Kidney glomerular epithelial cell (primary cell): ENCODE results near the gene ABHD12B.
A peak's percentile ranks its signal among the peaks of the same experiment; 100 is the strongest.
"Not testable (repeated sequence)": the region's sequence is repeated elsewhere in the genome, so short reads cannot be mapped to it uniquely, and the experiment has no call there.

Experiments
- DNase-seq: peaks from one replicate; lab custom pipeline; 2025; lab: John Stamatoyannopoulos, UW

The ABHD12B gene

GRCh38 chr14:50935126-50936015 is 63.5 kb downstream of the ABHD12B start:
- DNase-seq, result no peak

DNA sequence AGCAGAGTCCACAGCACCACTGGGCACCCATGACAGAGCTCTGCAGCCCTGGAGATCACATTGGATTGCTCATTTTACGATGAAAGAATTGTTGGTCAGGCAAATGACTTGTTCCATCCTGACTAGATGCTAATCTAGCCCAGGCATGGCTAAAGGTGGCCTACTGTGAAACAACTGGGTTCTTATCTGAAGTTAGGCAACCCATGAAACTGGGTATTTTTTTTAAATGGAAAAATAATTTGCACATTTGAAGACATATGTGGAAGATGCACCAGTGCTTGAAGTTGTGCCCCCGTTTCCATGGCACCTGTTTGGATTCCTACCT is 64.1 kb downstream of the ABHD12B start:
- no peak for DNase-seq

- DNase-seq, result no peak
Observed at GRCh38 chr14:50936882-50937281, 65.0 kb downstream of the ABHD12B start.

DNA sequence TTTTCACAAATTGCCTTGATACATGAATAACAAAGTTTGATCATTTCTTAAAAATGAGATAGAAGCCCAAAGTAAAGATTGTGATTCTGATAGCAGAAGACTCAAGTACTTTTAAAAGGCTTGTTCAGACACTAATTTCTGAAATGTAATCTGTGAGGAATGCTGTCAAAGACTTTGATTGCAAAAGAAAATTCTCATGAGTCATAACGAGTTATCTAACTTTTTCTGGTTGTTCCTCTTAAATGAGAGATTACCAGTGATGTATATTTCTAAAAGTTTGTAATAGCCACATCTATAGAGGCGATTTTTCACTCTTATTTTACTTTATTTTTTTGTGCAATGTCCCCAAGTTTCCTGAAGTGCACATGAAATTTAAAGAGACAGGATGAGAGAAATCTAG is 65.5 kb downstream of the ABHD12B start:
- peak; percentile 31 for DNase-seq

DNA sequence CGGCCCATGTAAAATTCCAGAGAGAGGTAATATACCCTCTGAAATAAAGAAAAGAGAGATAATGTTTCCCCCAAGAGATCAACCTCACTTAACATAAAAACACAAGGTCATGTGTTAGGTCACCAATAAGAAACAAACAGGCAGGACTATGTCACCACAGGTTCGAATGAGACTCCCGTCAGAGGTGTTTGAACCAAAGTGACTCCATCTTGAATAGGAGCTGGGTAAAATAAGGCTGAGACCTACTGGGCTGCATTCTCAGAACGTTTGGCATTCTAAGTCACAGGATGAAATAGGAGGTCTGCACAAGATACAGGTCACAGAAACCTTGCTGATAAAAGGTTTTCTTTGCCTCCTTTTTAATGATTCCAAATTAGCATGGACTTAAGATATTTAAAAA is 65.9 kb downstream of the ABHD12B start:
- no peak for DNase-seq

- no peak for DNase-seq
Observed at GRCh38 chr14:50941151-50941550, 69.3 kb downstream of the ABHD12B start.

- not testable (repeated sequence) for DNase-seq
Observed at GRCh38 chr14:50941638-50942037, 69.8 kb downstream of the ABHD12B start.

DNA sequence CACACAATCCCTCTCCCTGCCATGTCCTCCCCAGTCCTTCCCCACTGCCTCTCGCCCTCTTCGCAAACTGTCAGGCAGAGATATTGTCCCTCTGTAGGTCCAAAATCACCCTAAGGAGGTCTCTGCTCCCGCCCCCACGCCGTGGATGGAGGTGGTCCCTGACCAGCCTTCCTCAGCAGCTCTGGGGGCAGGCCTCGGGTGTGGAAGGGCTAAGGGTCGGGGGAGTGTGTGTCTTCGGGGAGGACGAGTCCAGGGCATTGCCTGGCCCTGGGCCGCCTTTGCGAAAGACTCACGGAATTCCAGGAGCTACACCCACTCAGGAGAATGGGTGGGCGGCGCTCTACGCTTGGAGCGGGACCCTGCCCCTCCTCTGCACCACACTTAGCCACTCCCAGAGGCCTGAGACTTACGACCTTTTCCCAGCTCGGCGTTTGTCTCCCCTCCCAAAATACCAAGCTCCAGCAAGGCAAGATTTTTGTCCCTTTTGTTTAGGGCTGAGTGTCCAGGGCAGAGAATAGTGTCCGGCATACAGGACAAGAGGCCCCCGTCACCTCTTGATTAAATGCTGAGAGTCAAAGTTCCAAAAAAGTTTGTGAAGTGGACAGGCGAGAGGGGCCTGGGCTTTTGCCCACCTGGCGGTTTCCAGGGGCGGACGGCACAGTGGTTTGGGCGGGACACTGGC is 71.5 kb downstream of the ABHD12B start:
- DNase-seq, result no peak

GRCh38 chr14:50943943-50944646 is 72.2 kb downstream of the ABHD12B start, which contains the start of gene PYGL:
Gene PYGL, minus strand, starts transcription at chr14:50944483. Its CDS starts 80 bp downstream, at chr14:50944403.
- peak; percentile 46 for DNase-seq

- DNase-seq, result peak; percentile 25
Observed at GRCh38 chr14:50944647-50945413, 73.0 kb downstream of the ABHD12B start.

DNA sequence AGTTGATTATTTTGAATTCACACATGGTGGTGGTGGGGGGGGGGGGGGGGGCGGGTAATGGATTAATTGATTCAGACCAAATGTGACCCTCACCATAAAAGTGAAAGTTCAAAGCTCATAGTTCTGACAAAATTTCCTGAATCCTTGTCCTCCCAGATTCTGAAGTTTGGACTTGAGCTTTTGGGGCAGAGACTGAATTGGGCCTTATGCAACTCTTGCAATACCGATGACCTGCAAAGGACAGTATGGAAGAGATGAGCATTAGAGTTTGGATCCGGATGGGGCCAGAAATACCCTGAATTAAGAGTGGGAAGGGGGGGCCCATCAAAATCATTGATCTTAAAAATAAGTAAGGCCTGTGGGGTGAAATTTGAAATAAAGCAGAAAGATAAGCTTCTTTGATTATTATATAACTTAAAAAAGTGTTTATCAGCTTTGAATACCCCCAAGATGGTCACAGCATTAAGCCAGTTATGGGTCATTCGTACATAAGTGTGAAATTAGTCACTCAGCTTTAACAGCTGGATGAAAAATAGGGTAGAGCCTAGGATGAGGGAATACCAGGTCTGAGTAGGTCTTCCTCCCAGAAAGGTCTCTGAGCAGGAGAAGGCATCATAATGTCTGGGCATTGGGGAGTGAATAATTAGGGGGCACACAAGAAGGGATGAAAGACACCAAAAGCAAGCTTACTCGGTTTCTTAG is 74.5 kb downstream of the ABHD12B start:
- DNase-seq, result no peak

DNA sequence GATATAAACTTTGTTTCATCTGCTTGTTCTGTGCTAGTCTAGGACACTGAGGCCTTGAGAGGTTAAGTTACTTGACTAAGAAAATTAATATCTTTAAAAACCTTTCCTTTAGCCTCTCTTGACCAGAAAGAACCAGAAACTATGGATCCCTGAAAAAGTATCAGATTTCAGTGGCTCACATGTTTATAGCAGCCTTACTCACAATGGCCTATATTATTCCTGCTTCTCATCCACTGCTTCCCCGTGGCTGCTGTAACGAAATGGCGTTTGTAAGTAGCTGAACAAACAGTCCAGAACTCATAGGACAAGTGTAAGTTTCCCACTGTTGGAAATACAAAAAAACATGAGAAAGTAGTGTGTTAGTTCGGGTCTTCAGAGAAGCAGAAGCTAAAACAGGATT is 75.6 kb downstream of the ABHD12B start:
- DNase-seq, result no peak

DNA sequence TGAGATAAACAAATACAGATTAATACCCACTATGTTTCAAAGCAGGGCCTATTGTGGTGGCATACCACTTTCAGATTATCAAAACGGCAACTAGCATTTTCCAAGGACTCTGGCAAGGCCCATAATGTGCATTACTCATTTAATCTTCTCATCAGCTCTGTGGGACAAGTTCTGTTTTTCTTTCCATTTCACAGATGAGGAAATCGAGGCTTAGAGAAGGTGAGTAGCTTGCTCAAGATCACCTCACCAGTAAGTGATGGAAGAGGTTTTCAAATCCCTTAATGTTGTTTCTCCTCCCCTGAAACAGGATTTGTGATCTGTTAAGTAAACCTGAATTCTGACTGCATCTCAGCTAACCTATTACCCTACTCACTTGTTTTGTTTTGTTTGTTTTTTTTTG is 76.4 kb downstream of the ABHD12B start:
- DNase-seq, result no peak

- no peak for DNase-seq
Observed at GRCh38 chr14:50951032-50951431, 79.2 kb downstream of the ABHD12B start.

- DNase-seq, result no peak
Observed at GRCh38 chr14:50953502-50953901, 81.6 kb downstream of the ABHD12B start.
